Skeletal muscle cell (primary cell): ENCODE results near the gene TRABD2B.

Experiments
- DNase-seq: peaks from one replicate; pipeline ENCODE4 v3.0.0-alpha.2; 2010; ENCODE audit warnings: low read depth
- H3K4me3 ChIP-seq: 2 replicates; pipeline ENCODE4 v1.5.1; 2011; ENCODE audit warnings: low read depth, mild to moderate bottlenecking, control low read depth, low read length, moderate library complexity

TRABD2B gene

GRCh38 chr1:48025076-48025475 lies 27.9 kb upstream of the TRABD2B start:
- no peak for DNase-seq
- H3K4me3 ChIP-seq = no peak overlapping the region

- no peak overlapping the region for H3K4me3 ChIP-seq
- no peak for DNase-seq
These were observed 26.3 kb upstream of the TRABD2B start for GRCh38 chr1:48023488-48023887.

GRCh38 chr1:48022306-48022705 lies 25.1 kb upstream of the TRABD2B start:
- DNase-seq = no peak
- no peak overlapping the region for H3K4me3 ChIP-seq

DNA sequence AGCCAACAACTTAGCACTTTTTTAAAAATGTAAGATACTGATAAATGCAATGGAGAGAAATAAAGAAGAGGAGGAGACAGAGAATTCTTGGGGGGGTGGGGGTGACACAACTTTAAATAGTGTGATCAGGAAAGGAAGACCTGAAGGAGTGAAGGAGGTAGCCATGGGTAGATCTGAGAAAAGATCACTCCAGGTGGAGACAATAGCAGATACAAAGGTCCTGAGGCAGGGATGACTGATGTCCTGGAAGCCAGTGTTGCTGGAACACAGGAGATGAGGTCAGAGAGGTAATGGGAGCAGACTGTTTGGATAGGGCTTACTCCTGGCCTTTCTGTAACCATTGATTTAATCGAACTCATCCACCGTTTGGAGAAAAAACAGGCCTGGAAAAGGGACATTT lies 24.6 kb upstream of the TRABD2B start:
- no peak for DNase-seq
- no peak overlapping the region for H3K4me3 ChIP-seq

DNA sequence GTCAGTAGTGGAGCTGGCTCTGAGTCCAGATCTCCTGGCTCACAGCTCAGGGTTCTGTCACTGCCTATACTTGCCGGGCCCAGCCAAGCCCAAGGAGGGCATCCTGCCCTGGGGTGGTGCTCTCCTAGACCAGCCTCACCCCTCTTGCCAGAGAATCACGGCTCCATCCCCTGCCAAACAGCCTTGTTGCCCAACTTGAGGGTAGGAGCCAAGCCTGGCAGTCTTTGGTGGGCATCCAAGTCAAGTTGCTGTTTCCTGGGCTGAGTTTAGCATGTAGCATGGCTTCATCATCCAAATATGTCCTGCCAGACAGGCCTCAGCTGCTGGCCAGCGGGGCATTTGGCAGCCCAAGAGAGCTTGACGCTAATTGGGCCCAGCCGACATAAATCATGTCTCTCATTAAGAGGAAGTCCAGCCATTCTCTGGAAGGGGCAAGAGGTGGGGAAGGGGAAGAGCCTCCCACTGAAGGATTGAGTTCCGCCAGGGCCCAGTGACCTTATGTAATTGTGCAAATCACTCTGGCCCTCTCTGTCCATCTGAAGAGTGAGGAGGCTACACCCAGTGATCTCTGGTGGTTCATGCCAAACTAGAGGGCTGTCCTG lies 22.6 kb upstream of the TRABD2B start:
- no peak overlapping the region for H3K4me3 ChIP-seq
- DNase-seq = no peak

DNA sequence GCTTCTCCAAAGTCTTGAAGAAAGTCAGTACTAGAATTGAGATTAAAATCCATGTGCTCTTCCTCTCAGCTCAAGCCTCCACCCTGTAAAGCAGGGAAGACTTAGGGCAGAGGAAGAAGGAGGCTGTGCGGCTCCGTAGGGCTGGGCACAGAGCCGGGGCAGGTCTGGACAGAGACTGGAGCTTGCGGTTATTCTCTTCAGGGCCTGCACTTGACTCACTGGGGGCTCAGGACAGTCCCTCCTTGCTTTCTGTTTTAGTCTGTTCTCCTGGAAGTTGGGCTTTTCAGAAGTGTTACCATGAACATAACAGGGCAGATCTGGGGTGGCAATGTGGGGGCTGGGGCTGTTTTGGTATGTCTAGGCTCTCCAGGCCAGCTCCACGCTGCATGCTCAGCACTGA lies 21.6 kb upstream of the TRABD2B start:
- no peak for DNase-seq

GRCh38 chr1:48017716-48018115 lies 20.5 kb upstream of the TRABD2B start:
- no peak overlapping the region for H3K4me3 ChIP-seq
- DNase-seq = no peak

More for the DNA sequence above, 21.6 kb upstream of the TRABD2B start:
- H3K4me3 ChIP-seq = no peak overlapping the region

GRCh38 chr1:48016515-48016914 lies 19.3 kb upstream of the TRABD2B start:
- no peak for DNase-seq
- H3K4me3 ChIP-seq = no peak overlapping the region

DNA sequence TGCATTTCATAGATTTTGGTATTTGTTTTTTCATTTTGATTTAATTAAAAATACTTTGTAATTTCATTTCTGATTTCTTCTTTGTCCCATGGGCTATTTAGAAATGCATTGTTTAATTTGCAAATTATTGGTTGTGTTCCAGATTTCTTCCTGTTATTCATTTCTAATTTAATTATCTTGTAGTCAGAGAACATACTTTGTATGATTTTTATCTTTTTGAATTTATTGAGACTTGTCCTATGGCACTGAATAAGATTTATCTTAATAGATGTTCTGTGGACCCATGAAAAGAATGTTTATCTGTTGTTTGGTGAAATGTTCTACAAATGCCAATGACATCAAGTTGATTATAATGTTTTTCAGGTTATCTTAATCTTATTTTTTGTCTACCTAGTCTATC lies 16.1 kb upstream of the TRABD2B start:
- DNase-seq = no peak
- H3K4me3 ChIP-seq = no peak overlapping the region

DNA sequence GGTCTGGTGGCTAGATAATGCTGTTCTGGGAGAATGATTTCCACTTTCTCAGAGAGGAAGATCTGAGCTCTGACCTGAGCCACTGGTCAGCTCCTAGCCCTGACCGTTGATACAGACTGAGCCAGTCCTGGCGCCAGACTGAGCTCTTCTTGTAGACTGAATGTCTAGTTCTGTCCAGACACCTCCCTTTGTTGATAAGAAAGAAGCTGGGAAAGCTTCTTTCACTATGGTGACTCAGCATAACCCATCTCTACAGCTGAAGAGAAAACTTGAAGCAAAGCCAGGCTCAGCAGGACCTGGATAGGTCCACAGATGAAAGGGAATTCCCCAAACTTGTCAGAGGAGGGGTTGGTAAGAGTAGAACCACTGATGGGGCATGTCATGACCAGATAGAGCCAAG lies 9.9 kb upstream of the TRABD2B start:
- H3K4me3 ChIP-seq = no peak overlapping the region

GRCh38 chr1:48006264-48006663 lies 9.1 kb upstream of the TRABD2B start:
- no peak for DNase-seq
- H3K4me3 ChIP-seq = no peak overlapping the region

More for the DNA sequence above, 9.9 kb upstream of the TRABD2B start:
- DNase-seq = no peak

DNA sequence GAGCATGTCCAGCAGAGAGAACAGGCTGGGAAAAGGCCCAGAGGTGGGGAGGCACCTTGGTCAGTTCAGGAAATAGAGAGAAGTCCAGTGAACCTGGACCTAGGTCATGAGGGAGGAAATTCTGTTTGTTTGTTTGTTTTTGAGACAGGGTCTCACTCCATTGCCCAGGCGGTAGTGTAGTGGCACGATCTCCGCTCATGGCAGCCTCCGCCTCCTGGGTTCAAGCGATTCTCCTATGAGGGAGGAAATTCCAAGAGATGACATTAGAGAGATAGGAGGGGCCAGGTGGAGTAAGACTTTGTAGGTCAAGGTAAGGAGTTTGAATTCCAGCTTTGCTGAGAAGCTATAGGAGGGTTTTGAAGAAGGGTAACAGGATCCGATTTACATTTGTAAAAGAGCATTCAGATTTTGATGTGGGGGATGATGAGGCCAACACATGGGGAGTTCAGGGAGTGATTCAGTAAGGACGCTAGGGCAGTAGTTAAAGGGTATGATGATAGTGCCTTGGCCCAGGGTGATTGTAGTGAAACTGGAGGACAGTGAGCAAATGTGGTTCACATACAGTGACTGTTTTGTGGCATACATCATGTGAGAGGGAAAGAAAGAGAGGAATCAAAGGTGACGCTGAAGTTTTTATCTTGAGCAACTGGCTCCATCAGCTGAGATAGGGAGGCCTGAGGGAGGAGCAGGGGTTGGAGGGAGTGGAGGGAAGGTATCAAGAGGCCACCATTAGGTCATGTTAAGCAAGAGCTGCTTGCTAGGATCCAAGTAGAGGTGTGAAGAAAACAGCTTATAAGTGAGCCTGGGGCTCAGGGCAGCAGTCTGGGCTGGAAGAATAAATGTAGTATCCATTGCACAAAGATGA lies 8.3 kb upstream of the TRABD2B start:
- DNase-seq = no peak
- H3K4me3 ChIP-seq = no peak overlapping the region

- no peak overlapping the region for H3K4me3 ChIP-seq
- no peak for DNase-seq
These were observed 6.8 kb upstream of the TRABD2B start for GRCh38 chr1:48003741-48004531.

DNA sequence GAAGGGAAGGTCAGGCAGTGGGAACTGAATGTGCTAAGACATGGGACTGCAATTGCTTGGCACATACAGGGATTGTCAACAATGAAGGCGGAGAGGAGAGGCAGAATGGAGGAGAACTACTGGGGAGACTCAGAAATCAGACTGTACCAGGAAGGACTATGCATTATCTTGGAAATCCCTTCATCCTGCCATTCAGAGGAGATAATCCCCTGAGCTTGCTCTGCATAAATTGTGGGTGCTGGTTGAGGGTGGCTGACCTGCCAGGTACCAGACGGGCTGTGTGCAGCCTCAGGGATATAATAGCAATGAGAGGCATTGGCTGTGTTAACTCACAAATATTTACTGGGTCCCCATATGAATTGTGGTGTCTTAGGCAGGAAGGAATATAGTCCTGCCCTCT lies 5.0 kb upstream of the TRABD2B start:
- no peak for DNase-seq
- H3K4me3 ChIP-seq = no peak overlapping the region

- DNase-seq = no peak
- no peak overlapping the region for H3K4me3 ChIP-seq
These were observed 4.5 kb upstream of the TRABD2B start for GRCh38 chr1:48001696-48002095.

DNA sequence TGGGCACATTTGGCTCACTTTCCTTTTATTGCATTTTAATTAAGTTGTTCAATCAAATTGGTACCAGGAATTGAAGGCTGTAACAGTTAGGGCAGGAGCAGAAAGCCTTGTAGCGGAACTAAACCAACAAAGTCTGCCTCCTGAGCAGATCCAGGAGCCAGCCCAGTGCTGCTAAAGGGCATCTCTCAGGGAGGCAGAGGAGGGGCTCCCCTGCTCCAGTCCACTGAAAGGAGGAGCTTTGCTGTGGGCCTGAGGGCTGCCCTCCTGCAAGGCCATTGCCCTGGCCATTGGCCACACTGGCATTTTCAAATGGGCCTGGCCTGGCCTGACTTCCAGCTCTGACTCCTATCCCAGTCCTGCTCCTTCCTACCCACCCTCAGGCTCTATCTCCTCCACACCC lies 3.7 kb upstream of the TRABD2B start:
- no peak overlapping the region for H3K4me3 ChIP-seq
- DNase-seq = no peak

DNA sequence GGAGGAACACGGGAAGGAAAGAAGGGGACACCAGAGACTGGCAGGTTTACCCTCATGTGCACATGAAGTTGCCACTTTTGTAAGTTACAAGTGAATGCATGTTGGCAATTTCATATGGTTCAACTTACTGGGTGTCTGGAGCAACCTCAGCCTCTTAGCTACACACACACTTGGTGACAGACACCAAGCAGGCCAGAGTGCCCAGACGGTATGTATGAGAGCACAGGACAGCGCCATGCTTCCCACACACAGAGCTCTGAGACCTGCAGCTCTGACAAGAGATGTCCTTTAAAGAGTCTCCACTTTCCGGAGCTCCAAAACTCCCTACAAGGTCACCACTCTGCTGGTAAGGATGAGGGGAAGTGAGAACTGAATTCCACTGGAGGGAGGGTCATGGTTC lies 1.9 kb upstream of the TRABD2B start:
- no peak overlapping the region for H3K4me3 ChIP-seq
- no peak for DNase-seq

DNA sequence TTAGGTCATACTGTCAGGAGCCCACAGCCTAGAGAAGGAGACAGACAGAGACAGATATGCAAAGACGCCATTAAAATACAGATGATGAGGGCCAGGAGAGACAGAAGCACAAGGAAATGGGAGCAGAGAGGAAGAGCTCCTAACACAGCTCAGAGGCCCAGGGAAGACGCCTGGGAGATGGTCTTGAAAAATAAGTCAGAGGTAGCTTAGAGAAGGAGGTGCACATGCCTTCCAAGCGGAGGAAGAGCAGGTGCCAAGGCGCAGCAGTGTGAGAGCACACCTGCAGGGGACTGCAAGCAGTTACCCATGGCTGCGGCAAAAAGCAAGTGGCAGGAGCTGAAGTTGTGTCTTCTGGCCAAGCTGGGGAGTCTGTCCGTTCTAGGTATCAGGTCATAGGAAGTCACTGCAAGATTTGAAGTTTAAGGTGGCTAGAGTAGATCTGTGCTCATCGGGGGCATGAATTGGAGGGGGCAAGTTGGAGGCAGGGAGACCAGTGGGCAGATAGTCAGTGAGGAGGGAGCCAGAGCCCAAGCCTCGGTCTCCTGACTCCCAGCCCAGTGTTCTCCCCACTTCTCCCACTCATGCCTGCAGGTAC lies 1.3 kb upstream of the TRABD2B start:
- no peak overlapping the region for H3K4me3 ChIP-seq
- no peak for DNase-seq

DNA sequence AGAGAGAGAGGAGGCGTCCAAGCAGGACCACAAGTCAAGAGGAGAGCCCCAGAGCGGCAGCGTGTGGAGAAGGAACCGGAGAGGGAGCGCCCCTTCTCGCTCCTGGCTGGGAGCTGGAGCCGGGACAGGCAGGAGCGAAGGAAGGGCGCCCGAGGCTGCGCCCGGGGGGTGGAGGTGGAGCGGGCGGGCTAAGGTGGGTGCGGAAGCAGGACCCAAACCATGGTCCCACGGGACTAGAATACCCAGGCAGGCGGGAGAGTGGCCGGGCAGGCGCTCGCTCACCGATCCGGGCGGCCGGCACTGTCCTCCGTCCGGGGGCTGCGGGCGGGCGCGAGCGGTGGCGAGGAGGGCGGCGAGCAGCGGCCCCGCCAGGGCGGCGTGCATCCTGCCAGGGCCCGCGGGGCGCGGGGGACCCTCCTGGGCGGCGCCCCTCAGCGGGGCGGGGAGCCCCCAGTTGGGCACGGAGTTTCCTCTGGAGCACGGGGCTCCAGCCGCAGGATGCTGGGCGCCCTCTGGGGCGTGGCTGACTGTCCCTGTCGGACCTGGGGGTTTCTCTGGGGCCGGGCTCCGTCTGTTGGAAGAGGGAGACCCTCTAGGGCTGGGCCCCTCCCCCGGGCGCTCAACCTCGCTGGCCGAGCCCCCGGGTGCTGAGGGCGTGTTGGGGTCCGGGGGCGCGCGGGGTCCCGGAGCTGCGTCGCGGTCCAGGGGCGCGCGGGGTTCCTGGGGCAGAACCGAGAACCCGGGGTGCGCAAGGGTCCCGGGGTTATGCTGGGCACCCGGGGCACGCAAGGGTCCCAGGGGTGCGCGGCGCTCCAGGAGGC lies 569 bp downstream of the TRABD2B start:
- peak overlapping the region; percentile 52 for H3K4me3 ChIP-seq

More for the DNA sequence above, 569 bp downstream of the TRABD2B start:
- no peak for DNase-seq
